Activated T-helper 17 cell treated with anti-CD3 and anti-CD28 coated beads, Interleukin-2, amount 50 U/mL, for 72 hours (primary cell): ENCODE measurements around the gene SLC38A10. TPM values are rescaled to one million over a fixed set of nuclear protein-coding genes. Genes with fewer than 3 reads are reported as not detected.
"Not testable (repeated sequence)": the region's sequence is repeated elsewhere in the genome, so short reads cannot be mapped to it uniquely, and the experiment has no call there.

Source experiments
- ATAC-seq: fragments of 150-1000 bp; cut with Tn5 transposase; replicated peaks from 2 replicates; pipeline ENCODE4 v1.10.0; 2021; ENCODE audit warnings: mild to moderate bottlenecking, moderate library complexity
- H3K27ac Mint-ChIP-seq: one replicate; pipeline ENCODE4 v1.8.0; 2022; ENCODE audit warnings: mixed read lengths
- H3K27me3 Mint-ChIP-seq: one replicate; pipeline ENCODE4 v1.8.0; 2022; ENCODE audit warnings: mixed read lengths
- H3K36me3 Mint-ChIP-seq: one replicate; pipeline ENCODE4 v1.8.0; 2022; ENCODE audit warnings: low read depth, mild to moderate bottlenecking, mixed read lengths
- H3K4me1 Mint-ChIP-seq: one replicate; pipeline ENCODE4 v1.8.0; 2022; ENCODE audit warnings: mixed read lengths
- H3K4me3 Mint-ChIP-seq: one replicate; pipeline ENCODE4 v1.8.0; 2022; ENCODE audit warnings: mild to moderate bottlenecking, mixed read lengths
- H3K9me3 Mint-ChIP-seq: one replicate; pipeline ENCODE4 v1.8.0; 2022; ENCODE audit warnings: mixed read lengths
- total RNA-seq, 2 donors: library from RNA; stranded (reverse); gene quantifications; one replicate each; pipeline ENCODE4 v1.2.3, GENCODE V29; 2022

The SLC38A10 gene
- total RNA-seq, 2 donors from 2014 or later = 58.4 to 71.2 TPM

GRCh38 chr17:81228834-81229665 lies 66.1 kb downstream of the SLC38A10 start:
- Mint-ChIP-seq H3K9me3 (no peaks in the 10 kb centered on the region), H3K27ac (no peak overlapping the region), H3K27me3 (no peaks in the 10 kb centered on the region), H3K36me3 (peaks cover 16% of the 10 kb centered on the region), H3K4me1 (no peaks in the 10 kb centered on the region), H3K4me3 (no peak overlapping the region)
- ATAC-seq = no peak

DNA sequence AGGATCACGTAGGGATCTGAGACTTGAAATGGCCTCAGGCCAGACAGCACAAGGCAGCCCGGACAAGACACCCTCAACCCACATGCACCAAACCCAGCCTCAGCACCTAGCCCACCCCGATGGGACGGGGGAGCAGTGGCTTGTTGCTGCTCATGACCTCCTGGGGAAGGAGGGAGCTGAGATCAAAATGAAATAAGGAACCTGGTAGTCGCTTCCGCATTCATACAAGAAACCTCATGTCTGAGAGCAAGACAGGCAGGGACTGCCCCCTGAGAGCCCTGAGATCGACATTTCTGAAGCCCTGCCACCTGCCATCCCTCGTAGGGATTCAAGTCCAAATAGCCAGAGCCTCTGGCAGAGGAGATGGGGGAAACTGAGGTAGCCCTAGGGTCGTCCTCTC lies 66.7 kb downstream of the SLC38A10 start:
- peaks cover 16% of the 10 kb centered on the region for H3K36me3 Mint-ChIP-seq
- no peaks in the 10 kb centered on the region for H3K27me3 Mint-ChIP-seq
- no peaks in the 10 kb centered on the region for H3K9me3 Mint-ChIP-seq
- peaks cover 4% of the 10 kb centered on the region for H3K4me1 Mint-ChIP-seq
- H3K4me3 Mint-ChIP-seq = no peak overlapping the region
- no peak for ATAC-seq
- H3K27ac Mint-ChIP-seq = no peak overlapping the region

DNA sequence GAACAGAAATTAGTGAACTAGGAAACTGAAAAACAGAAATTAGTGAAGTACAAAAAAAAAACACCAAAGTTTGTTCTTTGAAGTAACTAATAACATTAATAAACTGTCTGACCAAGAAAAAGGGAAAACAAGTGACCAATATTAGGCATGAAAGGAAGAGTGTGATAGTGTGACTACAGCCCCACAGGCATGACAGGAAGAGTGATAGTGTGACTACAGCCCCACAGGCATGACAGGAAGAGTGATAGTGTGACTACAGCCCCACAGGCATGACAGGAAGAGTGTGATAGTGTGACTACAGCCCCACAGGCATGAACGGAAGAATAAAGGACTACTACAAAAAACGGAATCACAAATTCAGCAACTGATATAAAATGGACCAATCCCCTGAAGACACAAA lies 67.5 kb downstream of the SLC38A10 start:
- H3K27me3 Mint-ChIP-seq, ATAC-seq, H3K4me1 Mint-ChIP-seq, H3K4me3 Mint-ChIP-seq, H3K9me3 Mint-ChIP-seq, H3K27ac Mint-ChIP-seq: not testable (repeated sequence)
- H3K36me3 Mint-ChIP-seq = peaks cover 16% of the 10 kb centered on the region

GRCh38 chr17:81223762-81224130 lies 71.4 kb downstream of the SLC38A10 start:
- no peak for ATAC-seq
- Mint-ChIP-seq H3K36me3 (no peaks in the 10 kb centered on the region), H3K9me3 (no peaks in the 10 kb centered on the region), H3K27ac (peak overlapping the region; percentile 79), H3K4me3 (peak overlapping the region; percentile 85), H3K27me3 (no peaks in the 10 kb centered on the region), H3K4me1 (peaks cover 8% of the 10 kb centered on the region)

- H3K9me3 Mint-ChIP-seq = no peaks in the 10 kb centered on the region
- peaks cover 8% of the 10 kb centered on the region for H3K4me1 Mint-ChIP-seq
- H3K36me3 Mint-ChIP-seq = no peaks in the 10 kb centered on the region
- peak; percentile 96 for ATAC-seq
- H3K27ac Mint-ChIP-seq = peak within 1 kb of the TSS; percentile 79
- H3K27me3 Mint-ChIP-seq = no peaks in the 10 kb centered on the region
- peak within 1 kb of the TSS; percentile 85 for H3K4me3 Mint-ChIP-seq
Measured at GRCh38 chr17:81222906-81223761, 72.0 kb downstream of the SLC38A10 start, which contains the start of gene CEP131. Gene CEP131 (minus strand): TSS chr17:81222965. CDS start chr17:81220056, 2,909 bp downstream.

DNA sequence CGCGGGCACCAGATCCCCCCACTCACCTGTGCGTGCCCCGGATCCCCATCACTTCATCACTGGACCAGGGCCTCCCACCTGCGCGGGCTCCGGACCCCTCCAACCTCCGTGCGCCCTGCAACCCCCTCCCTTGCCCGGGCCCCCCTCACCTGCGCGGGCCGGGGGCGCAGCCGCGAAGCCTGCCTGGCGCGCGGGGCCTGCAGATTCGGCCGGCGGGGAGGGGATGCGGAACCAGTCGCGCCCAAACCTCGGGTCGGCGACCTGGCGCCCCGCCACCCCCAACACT lies 72.5 kb downstream of the SLC38A10 start:
- H3K27me3 Mint-ChIP-seq = no peaks in the 10 kb centered on the region
- no peak overlapping the region for H3K27ac Mint-ChIP-seq
- no peaks in the 10 kb centered on the region for H3K36me3 Mint-ChIP-seq
- peaks cover 8% of the 10 kb centered on the region for H3K4me1 Mint-ChIP-seq
- H3K9me3 Mint-ChIP-seq = no peaks in the 10 kb centered on the region
- peak overlapping the region; percentile 85 for H3K4me3 Mint-ChIP-seq
- ATAC-seq = no peak

DNA sequence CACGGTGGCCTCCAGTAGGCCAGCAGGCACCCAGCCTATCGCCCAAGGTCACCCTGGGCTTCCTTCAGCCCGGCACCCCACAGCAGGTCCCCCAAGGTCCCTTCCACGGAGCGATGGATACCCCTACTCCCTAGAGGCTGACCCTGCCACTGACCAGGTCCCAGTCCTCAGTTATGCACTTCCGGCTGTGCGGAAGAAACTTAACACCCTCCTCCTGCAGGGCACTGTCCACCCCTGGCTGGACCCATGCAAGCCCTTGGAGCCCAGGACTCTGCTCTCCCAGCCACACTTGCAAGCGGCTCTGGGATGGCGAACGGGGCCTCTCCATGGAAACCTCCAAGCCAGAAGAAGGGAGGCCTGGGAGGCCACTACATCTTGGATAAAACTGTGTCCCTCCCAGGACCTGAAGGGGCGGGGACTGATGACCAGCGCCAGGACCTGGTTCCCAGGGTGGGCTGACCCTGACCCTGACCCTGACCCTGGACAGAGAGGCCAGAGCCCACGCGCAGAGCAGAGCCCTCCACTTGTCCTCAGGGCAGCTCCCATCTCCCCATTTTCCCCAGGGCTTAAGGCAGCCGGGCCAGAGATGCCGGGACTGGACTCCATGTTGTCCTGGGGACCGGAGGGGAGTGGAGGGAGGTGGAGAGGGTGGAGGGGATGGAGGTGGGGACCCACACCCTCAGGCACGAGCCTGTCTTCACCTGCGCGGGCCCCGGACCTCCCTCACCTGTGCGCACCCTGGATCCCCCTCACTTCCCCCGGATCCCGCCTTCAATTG lies 73.1 kb downstream of the SLC38A10 start:
- peaks cover 8% of the 10 kb centered on the region for H3K4me1 Mint-ChIP-seq
- no peaks in the 10 kb centered on the region for H3K9me3 Mint-ChIP-seq
- no peak overlapping the region for H3K27ac Mint-ChIP-seq
- peak overlapping the region; percentile 31 for H3K4me3 Mint-ChIP-seq
- H3K36me3 Mint-ChIP-seq = no peaks in the 10 kb centered on the region
- no peaks in the 10 kb centered on the region for H3K27me3 Mint-ChIP-seq
- no peak for ATAC-seq

- H3K27ac Mint-ChIP-seq = no peak overlapping the region
Measured at GRCh38 chr17:81221371-81221841, 73.7 kb downstream of the SLC38A10 start.

DNA sequence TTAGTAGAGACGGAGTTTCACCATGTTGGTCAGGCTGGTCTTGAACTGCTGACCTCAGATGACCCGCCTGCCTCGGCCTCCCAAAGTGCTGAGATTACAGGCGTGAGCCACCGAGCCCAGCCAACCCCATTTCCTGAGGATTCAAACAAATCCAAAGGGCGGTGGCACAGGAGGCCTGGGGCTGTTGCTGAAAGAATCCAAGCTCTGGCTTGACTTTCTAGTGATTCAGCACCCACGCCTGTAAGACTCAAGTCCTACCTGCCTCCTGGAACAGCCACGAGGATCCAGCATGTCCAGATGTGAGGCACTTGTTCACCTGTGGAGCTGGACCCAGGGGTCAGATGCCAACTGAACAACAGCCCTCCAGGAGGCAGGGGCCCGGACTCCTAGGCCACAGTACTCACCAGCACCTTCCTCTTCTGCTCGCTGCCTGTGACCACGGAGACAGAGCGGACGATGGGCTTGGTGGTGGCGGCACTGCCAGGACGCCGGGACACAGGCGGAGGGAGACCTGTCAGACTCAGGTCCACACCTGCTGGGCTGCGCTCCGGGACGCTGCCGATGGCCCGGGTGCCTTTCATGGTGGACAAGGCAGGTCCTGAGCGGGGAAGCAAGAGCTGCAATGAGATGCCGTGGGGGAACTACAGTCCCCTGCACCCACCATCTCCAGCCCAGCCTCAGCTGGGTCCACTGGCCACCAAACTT lies 75.5 kb downstream of the SLC38A10 start:
- H3K9me3 Mint-ChIP-seq = no peaks in the 10 kb centered on the region
- peaks cover 8% of the 10 kb centered on the region for H3K4me1 Mint-ChIP-seq
- H3K27ac Mint-ChIP-seq = no peak overlapping the region
- H3K36me3 Mint-ChIP-seq = no peaks in the 10 kb centered on the region
- no peak for ATAC-seq
- H3K27me3 Mint-ChIP-seq = no peaks in the 10 kb centered on the region
- no peak overlapping the region for H3K4me3 Mint-ChIP-seq

More at GRCh38 chr17:81221371-81221841, 73.7 kb downstream of the SLC38A10 start:
- Mint-ChIP-seq H3K4me1 (peaks cover 8% of the 10 kb centered on the region), H3K9me3 (no peaks in the 10 kb centered on the region), H3K27me3 (no peaks in the 10 kb centered on the region), H3K4me3 (peak overlapping the region; percentile 31), H3K36me3 (no peaks in the 10 kb centered on the region)
- ATAC-seq = no peak

DNA sequence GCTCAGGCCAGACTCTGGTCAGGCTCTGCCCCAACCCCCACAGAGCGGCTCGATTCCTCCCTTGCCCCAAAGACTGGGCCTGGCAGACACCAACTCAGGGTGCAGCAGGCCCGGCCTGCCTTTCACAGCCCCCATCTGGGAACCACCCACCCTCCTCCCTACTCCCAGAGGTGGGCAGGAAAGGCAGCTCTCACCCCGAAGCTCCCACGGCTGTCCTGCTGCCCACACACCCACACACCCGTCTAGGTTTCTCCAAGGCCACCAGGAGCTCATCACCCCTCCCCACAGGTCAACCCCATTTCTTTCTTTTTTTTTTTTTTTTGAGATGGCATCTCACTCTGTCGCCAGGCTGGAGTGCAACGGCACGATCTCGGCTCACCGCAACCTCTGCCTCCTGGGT lies 76.1 kb downstream of the SLC38A10 start:
- ATAC-seq = no peak
- Mint-ChIP-seq H3K27me3 (no peaks in the 10 kb centered on the region), H3K27ac (no peak overlapping the region), H3K4me1 (peaks cover 8% of the 10 kb centered on the region), H3K4me3 (no peak overlapping the region), H3K9me3 (no peaks in the 10 kb centered on the region), H3K36me3 (no peaks in the 10 kb centered on the region)

DNA sequence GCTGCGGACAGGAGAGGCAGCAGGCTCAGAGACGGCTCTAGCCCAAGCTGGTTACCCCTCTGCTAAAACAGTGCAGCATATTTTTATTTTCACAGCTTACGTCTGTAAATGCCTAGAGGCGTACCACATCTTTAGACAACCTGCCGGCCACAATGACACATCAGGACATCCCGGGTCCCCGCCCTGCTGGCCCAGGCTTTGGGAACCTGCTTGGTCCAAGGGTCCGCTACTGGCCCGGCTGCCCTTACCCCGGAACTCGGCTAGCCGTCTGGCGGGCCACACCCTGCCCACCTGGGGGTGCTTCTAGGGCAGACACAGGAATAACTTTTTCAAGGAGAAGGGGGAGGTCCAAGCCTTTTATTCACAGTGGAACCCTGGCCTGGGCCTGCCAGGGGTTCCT lies 76.6 kb downstream of the SLC38A10 start:
- H3K27ac Mint-ChIP-seq = no peak overlapping the region
- ATAC-seq = no peak
- H3K36me3 Mint-ChIP-seq = no peaks in the 10 kb centered on the region
- H3K4me1 Mint-ChIP-seq = peaks cover 4% of the 10 kb centered on the region
- no peak overlapping the region for H3K4me3 Mint-ChIP-seq
- no peaks in the 10 kb centered on the region for H3K9me3 Mint-ChIP-seq
- H3K27me3 Mint-ChIP-seq = no peaks in the 10 kb centered on the region

GRCh38 chr17:81217491-81217890 lies 77.6 kb downstream of the SLC38A10 start:
- no peak overlapping the region for H3K27ac Mint-ChIP-seq
- H3K4me3 Mint-ChIP-seq = no peak overlapping the region

DNA sequence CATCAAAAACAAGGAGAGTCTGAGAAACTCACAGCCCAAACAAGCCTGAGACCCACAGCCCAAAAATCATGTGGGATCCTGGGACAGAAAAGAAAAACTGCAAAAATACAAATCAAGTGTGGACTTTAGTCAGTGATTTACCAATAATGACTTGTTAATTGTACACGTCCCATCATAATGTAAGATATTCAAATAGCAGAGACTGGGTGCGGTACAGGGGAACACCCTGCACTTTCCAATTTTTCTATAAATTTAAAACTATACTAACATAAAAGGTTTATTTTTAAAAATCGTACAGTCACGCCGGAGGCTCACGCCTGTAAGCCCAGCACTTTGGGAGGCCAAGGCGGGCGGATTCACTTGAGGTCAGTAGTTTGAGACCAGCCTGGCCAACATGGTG lies 81.1 kb downstream of the SLC38A10 start:
- Mint-ChIP-seq H3K9me3 (no peaks in the 10 kb centered on the region), H3K36me3 (no peaks in the 10 kb centered on the region), H3K4me1 (no peaks in the 10 kb centered on the region), H3K27me3 (no peaks in the 10 kb centered on the region), H3K27ac (no peak overlapping the region), H3K4me3 (no peak overlapping the region)
- no peak for ATAC-seq

More at GRCh38 chr17:81217491-81217890, 77.6 kb downstream of the SLC38A10 start:
- H3K27me3 Mint-ChIP-seq = no peaks in the 10 kb centered on the region
- H3K4me1 Mint-ChIP-seq = peaks cover 4% of the 10 kb centered on the region
- H3K9me3 Mint-ChIP-seq = no peaks in the 10 kb centered on the region
- ATAC-seq = no peak
- no peaks in the 10 kb centered on the region for H3K36me3 Mint-ChIP-seq

- Mint-ChIP-seq H3K27ac (no peak overlapping the region), H3K4me1 (no peaks in the 10 kb centered on the region), H3K9me3 (no peaks in the 10 kb centered on the region), H3K4me3 (no peak overlapping the region), H3K27me3 (no peaks in the 10 kb centered on the region), H3K36me3 (no peaks in the 10 kb centered on the region)
- ATAC-seq = no peak
Measured at GRCh38 chr17:81212365-81212764, 82.7 kb downstream of the SLC38A10 start.
